NCI-H226 (cell line): ENCODE data around the gene TBXT.

ENCODE experiments used
- DNase-seq: peaks from one replicate; pipeline ENCODE4 v3.0.0-alpha.2; 2015

The TBXT gene

DNA sequence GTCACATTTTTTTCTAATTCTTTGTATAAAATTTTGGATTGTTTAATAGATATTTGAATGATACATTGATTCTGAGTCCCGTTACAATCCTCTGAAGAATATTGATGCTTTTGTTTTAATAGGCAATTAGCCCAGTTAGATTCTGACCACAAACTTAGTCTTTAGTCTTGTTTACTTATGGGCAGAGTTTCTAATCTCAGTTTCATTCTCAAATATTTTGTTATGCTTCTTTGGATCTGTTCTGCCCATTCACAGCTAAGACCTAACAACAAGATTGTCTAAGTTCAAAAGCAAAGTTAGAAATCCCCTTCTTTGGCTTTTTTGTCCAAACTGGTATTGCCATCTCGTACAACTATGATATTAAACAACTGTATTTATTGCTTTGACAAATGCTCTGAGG lies 58.0 kb downstream of the TBXT start:
- no peak for DNase-seq
